Measurements from ENCODE around the gene CRADD.
"Not testable (repeated sequence)": the region's sequence is repeated elsewhere in the genome, so short reads cannot be mapped to it uniquely, and the experiment has no call there.

Gene CRADD

DNA sequence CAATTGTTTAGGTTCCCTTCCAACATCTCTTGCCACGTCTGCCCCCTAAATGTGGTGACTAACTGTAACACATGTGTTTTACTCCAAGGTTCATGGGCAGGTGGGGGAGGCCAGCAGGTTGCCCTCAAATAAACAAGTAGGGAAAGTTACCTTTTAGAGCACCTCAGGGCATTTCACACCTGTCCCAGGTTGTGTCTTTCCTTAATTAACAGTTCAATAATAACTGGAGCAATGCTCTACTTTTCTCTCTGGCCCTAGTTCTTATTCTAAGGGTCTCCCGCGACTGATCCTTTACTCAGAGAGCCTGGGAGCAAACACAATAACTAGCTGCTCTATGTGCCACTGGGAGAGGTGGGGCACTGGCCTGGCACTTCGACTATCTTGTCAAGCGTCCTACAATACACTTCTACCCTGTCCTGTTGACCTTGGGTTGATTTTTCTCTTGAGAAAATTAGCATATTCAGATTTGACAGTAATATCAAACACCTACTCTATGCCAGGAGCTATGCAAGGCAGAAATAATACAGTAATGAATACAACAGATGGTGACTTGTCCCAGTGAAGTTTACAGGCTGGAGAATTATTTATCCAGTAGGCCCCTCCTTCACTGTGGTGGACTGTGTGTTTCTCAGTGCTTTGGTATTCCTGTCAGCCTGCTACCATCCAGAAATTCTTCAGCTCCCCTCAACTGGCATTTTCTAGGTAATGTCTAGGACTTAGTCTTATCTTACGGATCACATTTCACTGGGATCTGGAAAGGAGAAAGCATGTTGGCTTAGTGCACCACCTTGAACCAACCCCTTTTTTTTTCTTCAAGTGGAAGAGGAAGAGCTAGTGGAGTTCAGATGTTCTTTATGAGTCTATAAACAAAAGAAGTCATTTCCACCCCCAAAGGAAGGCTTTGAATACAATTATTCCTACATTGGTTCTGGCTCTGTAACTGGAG lies 202.6 kb downstream of the CRADD start:
- FAIRE-seq = no peak
- no peak for TF ChIP-seq TAF1 (IDR thresholded peaks at IDR 0.05; ENCODE audit: borderline replicate concordance, low read depth, low read length)
- TF ChIP-seq POLR2AphosphoS5 (IDR thresholded peaks at IDR 0.05; ENCODE audit: low read depth, low read length) = no peak
- no peak for TF ChIP-seq POLR2A (IDR thresholded peaks at IDR 0.05; ENCODE audit: low read depth, low read length)
- no peak for DNase-seq (ENCODE audit: insufficient read length)

GRCh38 chr12:93880853-93881522 lies 203.8 kb downstream of the CRADD start:
- DNase-seq (ENCODE audit: insufficient read length) (no peak), FAIRE-seq (no peak)
- TF ChIP-seq POLR2A (IDR thresholded peaks at IDR 0.05; ENCODE audit: low read depth, low read length) = no peak
- no peak for TF ChIP-seq TAF1 (IDR thresholded peaks at IDR 0.05; ENCODE audit: borderline replicate concordance, low read depth, low read length)
- TF ChIP-seq POLR2AphosphoS5 (IDR thresholded peaks at IDR 0.05; ENCODE audit: low read depth, low read length) = no peak

DNA sequence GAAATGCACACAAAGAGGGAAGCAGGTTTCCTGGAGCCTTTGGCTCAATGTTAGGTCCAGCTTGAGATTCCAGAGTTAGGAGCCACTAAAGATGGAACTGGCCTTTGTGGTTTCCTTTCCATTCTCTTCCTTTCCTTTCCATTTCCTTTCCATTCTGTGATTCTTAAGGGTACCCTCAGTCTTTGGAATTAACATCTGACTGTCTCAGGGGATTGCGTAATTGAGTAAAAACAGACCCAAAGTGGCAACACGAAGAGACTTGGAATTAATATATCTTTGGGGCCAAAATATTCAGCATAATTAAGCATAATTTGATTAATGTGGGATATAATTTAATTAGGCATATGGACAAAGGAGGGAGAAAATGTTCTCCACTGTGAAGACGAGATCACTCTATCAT lies 205.6 kb downstream of the CRADD start:
- FAIRE-seq (no peak), DNase-seq (ENCODE audit: insufficient read length) (no peak)
- TF ChIP-seq TAF1 (IDR thresholded peaks at IDR 0.05; ENCODE audit: borderline replicate concordance, low read depth, low read length) (no peak), POLR2AphosphoS5 (IDR thresholded peaks at IDR 0.05; ENCODE audit: low read depth, low read length) (no peak), POLR2A (IDR thresholded peaks at IDR 0.05; ENCODE audit: low read depth, low read length) (no peak)

- DNase-seq (ENCODE audit: insufficient read length) (no peak), FAIRE-seq (no peak)
- no peak for TF ChIP-seq TAF1 (IDR thresholded peaks at IDR 0.05; ENCODE audit: borderline replicate concordance, low read depth, low read length)
- no peak for TF ChIP-seq POLR2AphosphoS5 (IDR thresholded peaks at IDR 0.05; ENCODE audit: low read depth, low read length)
- no peak for TF ChIP-seq POLR2A (IDR thresholded peaks at IDR 0.05; ENCODE audit: low read depth, low read length)
These were observed 206.4 kb downstream of the CRADD start for GRCh38 chr12:93883436-93884154.

DNA sequence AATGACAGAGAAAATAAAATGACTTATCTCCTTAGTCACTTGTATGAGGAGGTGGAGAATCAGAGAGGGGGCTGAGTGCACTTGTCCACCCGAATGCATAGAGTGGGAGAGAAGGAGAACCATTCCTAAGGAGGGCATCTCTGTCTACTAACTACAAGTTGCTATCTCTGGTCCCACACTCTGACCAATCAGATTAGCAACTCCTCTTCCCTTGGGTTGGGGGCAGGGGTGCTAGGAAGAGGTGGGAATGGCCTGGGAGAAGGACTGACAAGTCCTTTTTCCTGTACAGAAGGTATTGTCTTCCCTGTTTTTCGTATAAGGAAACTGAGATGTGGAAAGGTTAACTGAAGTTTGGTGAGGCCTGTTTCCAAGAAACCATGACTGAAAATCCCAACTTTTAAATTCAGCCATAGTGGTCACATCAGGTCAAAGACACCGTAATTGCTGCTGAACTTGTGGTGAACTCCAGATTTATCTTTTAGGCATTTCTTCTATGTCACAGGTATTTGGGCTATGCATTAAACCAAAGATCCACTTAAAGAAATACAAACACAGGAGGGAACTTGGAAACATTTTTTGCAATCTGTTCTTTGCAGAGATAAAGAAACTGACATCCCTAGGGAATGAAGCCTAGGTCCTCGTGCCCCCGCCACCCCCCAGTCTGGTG lies 207.8 kb downstream of the CRADD start:
- TF ChIP-seq TAF1 (IDR thresholded peaks at IDR 0.05; ENCODE audit: borderline replicate concordance, low read depth, low read length) (no peak), POLR2A (IDR thresholded peaks at IDR 0.05; ENCODE audit: low read depth, low read length) (no peak), POLR2AphosphoS5 (IDR thresholded peaks at IDR 0.05; ENCODE audit: low read depth, low read length) (no peak)
- DNase-seq (ENCODE audit: insufficient read length) (no peak), FAIRE-seq (no peak)

- FAIRE-seq; DNase-seq (ENCODE audit: insufficient read length): not testable (repeated sequence)
These were observed 208.9 kb downstream of the CRADD start for GRCh38 chr12:93885973-93886532.

- no peak for FAIRE-seq
- no peak for DNase-seq (ENCODE audit: insufficient read length)
- TF ChIP-seq POLR2AphosphoS5 (IDR thresholded peaks at IDR 0.05; ENCODE audit: low read depth, low read length) (no peak), TAF1 (IDR thresholded peaks at IDR 0.05; ENCODE audit: borderline replicate concordance, low read depth, low read length) (no peak), POLR2A (IDR thresholded peaks at IDR 0.05; ENCODE audit: low read depth, low read length) (no peak)
These were observed 209.6 kb downstream of the CRADD start for GRCh38 chr12:93886533-93887511.

GRCh38 chr12:93888964-93889363 lies 211.8 kb downstream of the CRADD start:
- no peak for TF ChIP-seq POLR2A (IDR thresholded peaks at IDR 0.05; ENCODE audit: low read depth, low read length)
- no peak for TF ChIP-seq TAF1 (IDR thresholded peaks at IDR 0.05; ENCODE audit: borderline replicate concordance, low read depth, low read length)
- no peak for TF ChIP-seq POLR2AphosphoS5 (IDR thresholded peaks at IDR 0.05; ENCODE audit: low read depth, low read length)
- DNase-seq (ENCODE audit: insufficient read length) (no peak), FAIRE-seq (no peak)

GRCh38 chr12:93889516-93890212 lies 212.5 kb downstream of the CRADD start:
- DNase-seq (ENCODE audit: insufficient read length) = no peak
- TF ChIP-seq POLR2A (IDR thresholded peaks at IDR 0.05; ENCODE audit: low read depth, low read length) (no peak), POLR2AphosphoS5 (IDR thresholded peaks at IDR 0.05; ENCODE audit: low read depth, low read length) (no peak), TAF1 (IDR thresholded peaks at IDR 0.05; ENCODE audit: borderline replicate concordance, low read depth, low read length) (no peak)
- FAIRE-seq = no peak

Data from GM12892 (cell line).